Heart right ventricle (tissue), 16 donors: ENCODE results near the gene SSBP2. TPM values are rescaled to one million over a fixed set of nuclear protein-coding genes. Genes with fewer than 3 reads are reported as not detected.

Experiments used
- ATAC-seq, 8 donors: fragments of 200-7000 bp; cut with Tn5 transposase; one replicate each; pipeline ENCODE4 v1.9.1; 2020; ENCODE audit warnings: mild to moderate bottlenecking in 8 of 8, moderate library complexity in 8 of 8, moderate number of reproducible peaks in 1 of 8
- DNase-seq, 2 donors: peaks; one replicate each; pipeline ENCODE4 v3.0.0-alpha.2; 2020
- H3K27ac ChIP-seq, 10 donors: fragments of 200-600 bp; sonication (generic) in 2 of 10; one replicate each; pipeline versions ENCODE4 v1.5.0 to v1.8.0; 2020 to 2022; ENCODE audit warnings: mild to moderate bottlenecking in 3 of 10
- H3K27me3 ChIP-seq, 7 donors: fragments of 200-600 bp; one replicate each; pipeline ENCODE4 v1.8.0; 2021 to 2022; ENCODE audit warnings: mild to moderate bottlenecking in 2 of 7
- H3K36me3 ChIP-seq, 9 donors: fragments of 200-600 bp; sonication (generic) in 1 of 9; one replicate each; pipeline versions ENCODE4 v1.5.0 to v1.8.0; 2020 to 2022; ENCODE audit warnings: mild to moderate bottlenecking in 2 of 9
- H3K4me1 ChIP-seq, 9 donors: fragments of 200-600 bp; sonication (generic) in 1 of 9; one replicate each; pipeline versions ENCODE4 v1.5.0 to v1.8.0; 2020 to 2022; ENCODE audit warnings: mild to moderate bottlenecking in 4 of 9
- H3K4me3 ChIP-seq, 10 donors: fragments of 200-600 bp; sonication (generic) in 2 of 10; one replicate each; pipeline versions ENCODE4 v1.5.0 to v1.8.0; 2020 to 2022; ENCODE audit warnings: mild to moderate bottlenecking in 7 of 10, moderate library complexity in 2 of 10
- H3K9me3 ChIP-seq, 11 donors: fragments of 200-600 bp in 10 of 11; sonication (generic) in 2 of 11; one replicate each; pipeline versions ENCODE4 v1.5.0 to v1.8.0; 2013 to 2022; ENCODE audit warnings: mild to moderate bottlenecking in 2 of 11, control low read depth in 1 of 11, moderate library complexity in 1 of 11
- CTCF ChIP-seq, 9 donors: fragments of 200-600 bp; sonication (generic) in 2 of 9; IDR thresholded peaks; one replicate each; pipeline versions ENCODE4 v1.5.0 to v1.8.0; 2021 to 2022; ENCODE audit warnings: antibody characterized with exemption in 9 of 9, mild to moderate bottlenecking in 5 of 9, moderate library complexity in 1 of 9
- WGBS, 2 donors: extraction: QIAGEN DNeasy Blood & Tissue Kit; methylation state at CpG; one replicate each; pipeline ENCODE4 v1.1.7; 2013; ENCODE audit warnings: inconsistent platforms in 1 of 2; 5-methylcytosine and 5-hydroxymethylcytosine counted together
- intact Hi-C, 10 donors: fragments of 100-400 bp; cut with DNase I; formaldehyde crosslinking; loops; one replicate each; pipeline versions ENCODE4 v1.11.1 to v1.14.2; 2022
- polyA plus RNA-seq, 2 donors: library from polyadenylated mRNA; stranded (reverse); fragments of 200-250 nt; gene quantifications; one replicate each; pipeline ENCODE4 v1.2.3, GENCODE V29; 2013
- total RNA-seq, 10 donors: library from RNA; stranded (reverse); fragmentation: NEBNext Ultra II Directional in 3 of 10; extraction: Animal tissue kit (Norgen Biotek cat#: 25700) in 3 of 10; gene quantifications; one replicate each; pipeline versions ENCODE4 v1.2.1 to v1.2.4, GENCODE V29; 2021 to 2023
- donor health status: Arrhythmogenic right ventricular cardiomyopathy.
- donor health status: ischemic (EF 13 %, LVEDD 7.1; RV severe dilation, severe dysfunction).
- donor health status: healthy with polysubstance abuse.
- donor health status: DM: no; HTN: yes; CAD: no.
- donor health status: DM: no; HTN: no; CAD: no.
- donor health status: ischemic (EF 25% LVEDD 6.9; RV normal size, moderate dysfunction).
- donor health status: ischemic (EF 25% LVEDD 5.7; RV mildly dilated, moderate dysfunction).
- donor health status: healthy.
- donor health status: DM: yes; HTN: yes; CAD: no.
- donor health status: Ischemic cardiomyopathy.
- donor health status: ischemic (EF 35%, LVEDD 5.7; RV mildly dilated, moderate dysfunction).
- donor health status: nonischemic (EF 11% LVEDD 7.7; RV severe dilation, severe dysfunction).
- donor health status: DM: yes; HTN: yes; CAD: no.
- donor health status: PGD.
- donor health status: ischemic (EF 29% LVEDD 5.4; RV normal size, mild dysfunction).
- donor health status: nonischemic (EF 23%, LVEDD 6.1; RV moderate dilation, normal function).

SSBP2 gene
- total and polyA plus RNA-seq, 12 donors: 24.2 to 85.9 (median 52.0) TPM

- ATAC-seq (no peak), DNase-seq (no peak)
- Histone ChIP-seq H3K9me3 (no peaks in the 10 kb centered on the region), H3K27me3 (no peaks in the 10 kb centered on the region), H3K36me3 (no peaks in the 10 kb centered on the region), H3K4me1 (peaks cover 0 to 23% (median 0%) of the 10 kb centered on the region in 9 donors), H3K4me3 (no peak overlapping the region), H3K27ac (no peak overlapping the region)
- WGBS, 2 donors: 89 to 94% methylated on average over 4 of the region's 4 CpGs
- intact Hi-C loops: no loop called here
- no peak for TF ChIP-seq CTCF (IDR thresholded peaks at IDR 0.05)
Measured at GRCh38 chr5:81763294-81763928, 12.5 kb upstream of the SSBP2 start.

GRCh38 chr5:81762853-81763252, 12.0 kb upstream of the SSBP2 start:
- Histone ChIP-seq H3K27ac (no peak overlapping the region), H3K4me1 (peaks cover 0 to 23% (median 0%) of the 10 kb centered on the region in 9 donors), H3K9me3 (no peaks in the 10 kb centered on the region), H3K4me3 (no peak overlapping the region), H3K27me3 (no peaks in the 10 kb centered on the region), H3K36me3 (no peaks in the 10 kb centered on the region)
- ATAC-seq (no peak), DNase-seq (no peak)
- 93 to 97% methylated on average over 4 of the region's 4 CpGs for WGBS, 2 donors
- no peak for TF ChIP-seq CTCF (IDR thresholded peaks at IDR 0.05)
- intact Hi-C loops: no loop called here

GRCh38 chr5:81762401-81762800, 11.5 kb upstream of the SSBP2 start:
- H3K4me3 ChIP-seq: no peak overlapping the region
- no peaks in the 10 kb centered on the region for H3K9me3 ChIP-seq
- intact Hi-C loops: no loop called here
- DNase-seq (no peak), ATAC-seq (no peak)
- 91 to 92% methylated on average over 3 of the region's 3 CpGs for WGBS, 2 donors
- peaks cover 0 to 23% (median 0%) of the 10 kb centered on the region in 9 donors for H3K4me1 ChIP-seq
- no peaks in the 10 kb centered on the region for H3K27me3 ChIP-seq
- H3K27ac ChIP-seq: no peak overlapping the region
- TF ChIP-seq CTCF (IDR thresholded peaks at IDR 0.05): no peak
- no peaks in the 10 kb centered on the region for H3K36me3 ChIP-seq

GRCh38 chr5:81761970-81762369, 11.1 kb upstream of the SSBP2 start:
- Histone ChIP-seq H3K27ac (no peak overlapping the region), H3K36me3 (no peaks in the 10 kb centered on the region), H3K9me3 (no peaks in the 10 kb centered on the region), H3K4me1 (peaks cover 0 to 19% (median 0%) of the 10 kb centered on the region in 9 donors), H3K27me3 (no peaks in the 10 kb centered on the region), H3K4me3 (no peak overlapping the region)
- WGBS, 2 donors: 96 to 97% methylated on average over 1 of the region's 1 CpG
- DNase-seq (no peak), ATAC-seq (no peak)
- intact Hi-C loops: loop anchor here in 1 of 10 donors (1.0 kb wide), 1 partner anchor 11 kb away; no protein-coding TSS in a partner anchor
- no peak for TF ChIP-seq CTCF (IDR thresholded peaks at IDR 0.05)
